ENCODE data around the gene STK17A. TPM values are rescaled to one million over a fixed set of nuclear protein-coding genes. Genes with fewer than 3 reads are reported as not detected.

The STK17A gene
- total RNA-seq, 1 donor from 2014 or later, result 15.6 TPM

DNA sequence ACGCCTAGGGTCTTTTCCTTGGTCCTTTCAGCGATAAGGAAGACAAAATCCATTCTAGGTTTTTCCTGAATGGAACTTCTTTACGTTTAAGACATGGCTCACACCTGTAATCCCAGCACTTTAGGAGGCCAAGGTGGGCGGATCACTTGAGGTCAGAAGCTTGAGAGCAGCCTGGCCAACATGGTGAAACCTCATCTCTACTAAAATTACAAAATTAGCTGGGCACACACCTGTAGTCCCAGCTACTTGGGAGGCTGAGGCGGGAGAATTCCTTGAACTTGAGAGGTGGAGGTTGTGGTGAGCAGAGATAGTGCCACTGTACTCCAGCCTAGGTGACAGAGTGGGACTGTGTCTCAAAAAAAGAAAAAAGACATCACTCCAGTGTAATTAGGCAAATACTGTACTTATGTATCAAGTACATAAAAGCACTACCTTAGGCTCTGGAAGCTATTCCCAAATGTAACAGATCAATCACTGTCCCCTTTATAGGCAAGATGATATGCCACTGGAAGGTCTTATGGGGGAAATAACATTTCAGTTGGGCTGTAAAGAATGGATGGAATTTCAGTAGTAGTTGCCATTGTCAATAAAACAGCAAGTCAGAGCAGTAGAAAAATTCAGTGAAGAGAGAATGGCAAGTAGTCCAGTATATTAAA is 5.7 kb downstream of the STK17A start:
- Mint-ChIP-seq H3K4me3 (no peak overlapping the region), H3K9me3 (no peaks in the 10 kb centered on the region), H3K27me3 (ENCODE audit: insufficient read depth, low read depth) (no peaks in the 10 kb centered on the region), H3K27ac (no peak overlapping the region), H3K36me3 (no peaks in the 10 kb centered on the region), H3K4me1 (peaks cover 21% of the 10 kb centered on the region)
- DNase-seq (ENCODE audit: low spot score), result no peak
- H3K9me3 ChIP-seq (ENCODE audit: low read depth), result no peaks in the 10 kb centered on the region
- no peak overlapping the region for H3K4me2 ChIP-seq
- peaks cover 11% of the 10 kb centered on the region for H3F3A ChIP-seq (ENCODE audit: low read depth)
- H3K4me3 ChIP-seq, result no peak overlapping the region
- H3K27me3 ChIP-seq, result peaks cover 20% of the 10 kb centered on the region
- H3K36me3 ChIP-seq, result no peaks in the 10 kb centered on the region
- H2AFZ ChIP-seq (replicated peaks), result no peak overlapping the region
- H3K27ac ChIP-seq, result no peak overlapping the region
- H3K4me1 ChIP-seq, result peaks cover 9% of the 10 kb centered on the region
- no peak overlapping the region for H3K9ac ChIP-seq
- peaks cover 41% of the 10 kb centered on the region for H3K79me2 ChIP-seq (ENCODE audit: low read depth)
- TF ChIP-seq EZH2phosphoT487 (IDR thresholded peaks at IDR 0.05) (no peak), EZH2 (IDR thresholded peaks at IDR 0.05) (no peak)
- TF ChIP-seq, protein P1, sequence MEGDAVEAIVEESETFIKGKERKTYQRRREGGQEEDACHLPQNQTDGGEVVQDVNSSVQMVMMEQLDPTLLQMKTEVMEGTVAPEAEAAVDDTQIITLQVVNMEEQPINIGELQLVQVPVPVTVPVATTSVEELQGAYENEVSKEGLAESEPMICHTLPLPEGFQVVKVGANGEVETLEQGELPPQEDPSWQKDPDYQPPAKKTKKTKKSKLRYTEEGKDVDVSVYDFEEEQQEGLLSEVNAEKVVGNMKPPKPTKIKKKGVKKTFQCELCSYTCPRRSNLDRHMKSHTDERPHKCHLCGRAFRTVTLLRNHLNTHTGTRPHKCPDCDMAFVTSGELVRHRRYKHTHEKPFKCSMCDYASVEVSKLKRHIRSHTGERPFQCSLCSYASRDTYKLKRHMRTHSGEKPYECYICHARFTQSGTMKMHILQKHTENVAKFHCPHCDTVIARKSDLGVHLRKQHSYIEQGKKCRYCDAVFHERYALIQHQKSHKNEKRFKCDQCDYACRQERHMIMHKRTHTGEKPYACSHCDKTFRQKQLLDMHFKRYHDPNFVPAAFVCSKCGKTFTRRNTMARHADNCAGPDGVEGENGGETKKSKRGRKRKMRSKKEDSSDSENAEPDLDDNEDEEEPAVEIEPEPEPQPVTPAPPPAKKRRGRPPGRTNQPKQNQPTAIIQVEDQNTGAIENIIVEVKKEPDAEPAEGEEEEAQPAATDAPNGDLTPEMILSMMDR (IDR thresholded peaks at IDR 0.05), result no peak
- peaks cover 12% of the 10 kb centered on the region for H4K20me1 ChIP-seq (ENCODE audit: low read depth)

DNA sequence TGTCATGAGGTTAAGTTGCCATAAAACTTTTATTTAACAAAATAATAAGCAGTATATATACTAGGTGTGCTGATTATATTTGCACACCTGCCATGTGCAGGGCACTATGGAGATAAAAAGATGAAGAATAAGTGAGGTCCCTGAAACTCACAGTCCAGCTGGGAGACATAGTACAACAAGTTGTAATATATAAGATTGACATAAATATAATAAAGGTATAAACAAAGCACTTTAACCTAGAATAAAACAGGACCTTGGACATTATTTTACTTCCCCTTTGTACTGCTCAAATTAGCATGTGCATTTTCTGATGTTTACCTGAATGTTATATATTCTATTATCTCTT is 6.2 kb downstream of the STK17A start:
- Histone ChIP-seq H3K27ac (no peak overlapping the region), H3K36me3 (no peaks in the 10 kb centered on the region), H3K9ac (no peak overlapping the region), H3K4me1 (peaks cover 8% of the 10 kb centered on the region), H2AFZ (replicated peaks) (no peak overlapping the region), H3K4me2 (no peak overlapping the region), H3K4me3 (no peak overlapping the region), H3K9me3 (ENCODE audit: low read depth) (no peaks in the 10 kb centered on the region), H3K27me3 (peaks cover 16% of the 10 kb centered on the region), H3F3A (ENCODE audit: low read depth) (peaks cover 6% of the 10 kb centered on the region), H4K20me1 (ENCODE audit: low read depth) (peaks cover 7% of the 10 kb centered on the region), H3K79me2 (ENCODE audit: low read depth) (peaks cover 45% of the 10 kb centered on the region)
- Mint-ChIP-seq H3K27me3 (ENCODE audit: insufficient read depth, low read depth) (no peaks in the 10 kb centered on the region), H3K9me3 (no peaks in the 10 kb centered on the region), H3K4me3 (no peak overlapping the region), H3K27ac (no peak overlapping the region), H3K36me3 (no peaks in the 10 kb centered on the region), H3K4me1 (peaks cover 18% of the 10 kb centered on the region)
- DNase-seq (ENCODE audit: low spot score), result no peak
- TF ChIP-seq, protein P1 (IDR thresholded peaks at IDR 0.05), result no peak
- no peak for TF ChIP-seq EZH2phosphoT487 (IDR thresholded peaks at IDR 0.05)
- TF ChIP-seq EZH2 (IDR thresholded peaks at IDR 0.05), result no peak

GRCh38 chr7:43589728-43590127 is 6.8 kb downstream of the STK17A start:
- Histone ChIP-seq H2AFZ (replicated peaks) (no peak overlapping the region), H3K36me3 (no peaks in the 10 kb centered on the region), H3K9me3 (ENCODE audit: low read depth) (no peaks in the 10 kb centered on the region), H4K20me1 (ENCODE audit: low read depth) (peaks cover under 1% of the 10 kb centered on the region), H3K9ac (no peak overlapping the region), H3K4me3 (no peak overlapping the region), H3K79me2 (ENCODE audit: low read depth) (peaks cover 45% of the 10 kb centered on the region), H3K27ac (no peak overlapping the region), H3K4me1 (peaks cover 1% of the 10 kb centered on the region), H3K27me3 (peaks cover 9% of the 10 kb centered on the region), H3K4me2 (no peak overlapping the region), H3F3A (ENCODE audit: low read depth) (peaks cover under 1% of the 10 kb centered on the region)
- Mint-ChIP-seq H3K27me3 (ENCODE audit: insufficient read depth, low read depth) (no peaks in the 10 kb centered on the region), H3K4me1 (peaks cover 11% of the 10 kb centered on the region), H3K9me3 (no peaks in the 10 kb centered on the region), H3K4me3 (no peak overlapping the region), H3K27ac (no peak overlapping the region), H3K36me3 (no peaks in the 10 kb centered on the region)
- TF ChIP-seq EZH2 (IDR thresholded peaks at IDR 0.05), result no peak
- TF ChIP-seq, protein P1 (IDR thresholded peaks at IDR 0.05), result no peak
- no peak for TF ChIP-seq EZH2phosphoT487 (IDR thresholded peaks at IDR 0.05)
- no peak for DNase-seq (ENCODE audit: low spot score)
